ENCODE measurements around the gene TRAF4. TPM values are rescaled to one million over a fixed set of nuclear protein-coding genes. Genes with fewer than 3 reads are reported as not detected.

TRAF4 gene
- total and polyA plus RNA-seq, 9 of the 15 experiments (the other 6 are each of a cell fraction or from before 2014, with no cell fraction given) = 2.4 to 147 (median 72.4) TPM

GRCh38 chr17:28734712-28735241, 9.0 kb upstream of the TRAF4 start (continued):
- TF ChIP-seq ATF3 (IDR thresholded peaks at IDR 0.05) = no peak
- TF ChIP-seq ATF3 (CRISPR knock-in tag; conservative IDR thresholded peaks at IDR 0.05) = no peak
- TF ChIP-seq E2F1 (CRISPR knock-in tag; IDR thresholded peaks at IDR 0.05) = no peak
- no peak for TF ChIP-seq BACH1 (tag; IDR thresholded peaks at IDR 0.05)
- no peak for TF ChIP-seq GABPB2 (CRISPR knock-in tag; conservative IDR thresholded peaks at IDR 0.05)
- TF ChIP-seq E2F4 (CRISPR knock-in tag; IDR thresholded peaks at IDR 0.05; ENCODE audit: low read depth) = no peak
- TF ChIP-seq ZNF75A (CRISPR knock-in tag; IDR thresholded peaks at IDR 0.05) = no peak
- TF ChIP-seq LARP7 (IDR thresholded peaks at IDR 0.05) = no peak
- no peak for TF ChIP-seq ZBED1 (IDR thresholded peaks at IDR 0.05)
- no peak for TF ChIP-seq MEF2A (IDR thresholded peaks at IDR 0.05; ENCODE audit: control insufficient read depth, low read depth, low read length)
- no peak for TF ChIP-seq ZSCAN32 (CRISPR knock-in tag; IDR thresholded peaks at IDR 0.05)
- TF ChIP-seq ETV5 (CRISPR knock-in tag; IDR thresholded peaks at IDR 0.05; ENCODE audit: low read depth) = no peak
- no peak for TF ChIP-seq TAF1 (IDR thresholded peaks at IDR 0.05; ENCODE audit: control insufficient read depth, extremely low read depth, insufficient read depth, low read length, severe bottlenecking)
- no peak for TF ChIP-seq ZKSCAN8 (CRISPR knock-in tag; IDR thresholded peaks at IDR 0.05)
- TF ChIP-seq KDM4B (IDR thresholded peaks at IDR 0.05; ENCODE audit: borderline replicate concordance in 2 of 2, low read depth in 1 of 2) = no peak
- TF ChIP-seq LEF1 (IDR thresholded peaks at IDR 0.05) = no peak
- no peak for TF ChIP-seq POLR2B (IDR thresholded peaks at IDR 0.05; ENCODE audit: low read depth, partially characterized antibody)
- no peak for TF ChIP-seq ZNF699 (CRISPR knock-in tag; IDR thresholded peaks at IDR 0.05; ENCODE audit: insufficient replicate concordance)
- 0 out of 2 replicates have a peak, but pooled peaks have one; percentile 14 for TF ChIP-seq CHD2 (IDR thresholded peaks at IDR 0.05; ENCODE audit: low read depth, low read length)
- no peak for TF ChIP-seq SREBF1 (IDR thresholded peaks at IDR 0.05; ENCODE audit: borderline replicate concordance, low read depth, low read length)
- TF ChIP-seq KLF13 (tag; IDR thresholded peaks at IDR 0.05; ENCODE audit: borderline replicate concordance, low read depth) = no peak
- no peak for TF ChIP-seq ATF4 (CRISPR knock-in tag; IDR thresholded peaks at IDR 0.05)
- TF ChIP-seq MTA1 (IDR thresholded peaks at IDR 0.05; ENCODE audit: borderline replicate concordance) = 0 out of 2 replicates have a peak, but pooled peaks have one; percentile 5
- TF ChIP-seq MTA2 (IDR thresholded peaks at IDR 0.05; ENCODE audit: low read depth) = no peak
- no peak for TF ChIP-seq ZNF639 (CRISPR knock-in tag; conservative IDR thresholded peaks at IDR 0.05 in 1 of 2, IDR thresholded peaks at IDR 0.05 in 1 of 2)

Measured in K562 (cell line).